SU-DHL-6 (cell line): ENCODE data around the gene LNX1.

Source experiments
- H2AFZ ChIP-seq: fragments of 200-600 bp; sonication (generic); 2 replicates; pipeline ENCODE4 v1.6.1; 2014; ENCODE audit warnings: low read depth, mild to moderate bottlenecking, moderate library complexity, mixed read lengths, antibody characterized with exemption, low read length; ENCODE audit not compliant: severe bottlenecking
- H3F3A ChIP-seq: fragments of 200-600 bp; shearing (Covaris generic); 2 replicates; pipeline ENCODE4 v1.6.0; 2016; ENCODE audit warnings: antibody characterized with exemption, mild to moderate bottlenecking; ENCODE audit not compliant: insufficient read depth
- H3K27ac ChIP-seq: fragments of 200-600 bp; sonication (generic); 2 replicates; pipeline ENCODE4 v1.5.1; 2016; ENCODE audit warnings: low read depth, mild to moderate bottlenecking, low read length, moderate library complexity, mixed read lengths
- H3K27me3 ChIP-seq: fragments of 200-600 bp; sonication (generic), shearing (Covaris generic); 2 replicates; pipeline ENCODE4 v1.6.0; 2014; ENCODE audit warnings: mild to moderate bottlenecking, low read length
- H3K36me3 ChIP-seq: fragments of 200-600 bp; sonication (generic); 2 replicates; pipeline ENCODE4 v1.6.1; 2014; ENCODE audit warnings: mild to moderate bottlenecking, low read length, mixed read lengths
- H3K4me2 ChIP-seq: fragments of 300-600, 200-600 bp; shearing (Covaris generic), sonication (generic); 2 replicates; pipeline ENCODE4 v1.6.0; 2014; ENCODE audit warnings: low read length, low read depth, mild to moderate bottlenecking; ENCODE audit not compliant: poor library complexity, severe bottlenecking
- H3K4me3 ChIP-seq: fragments of 200-600 bp; sonication (generic); 2 replicates; pipeline ENCODE4 v1.5.1; 2014; ENCODE audit warnings: antibody characterized with exemption, low read length, mild to moderate bottlenecking, mixed read lengths; ENCODE audit not compliant: insufficient read depth, poor library complexity, severe bottlenecking
- H3K79me2 ChIP-seq: fragments of 200-600 bp; sonication (generic); 2 replicates; pipeline ENCODE4 v1.6.1; 2014; ENCODE audit warnings: mild to moderate bottlenecking, low read length, moderate library complexity; ENCODE audit not compliant: insufficient read depth
- H3K9ac ChIP-seq: fragments of 200-600 bp; sonication (generic); 2 replicates; pipeline ENCODE4 v1.7.0; 2014; ENCODE audit warnings: mild to moderate bottlenecking, low read length
- H3K9me2 ChIP-seq: fragments of 200-600 bp; sonication (generic); replicated peaks from 2 replicates; pipeline ENCODE4 v1.6.1; 2014; ENCODE audit warnings: low read length; ENCODE audit not compliant: insufficient read depth
- H3K9me3 ChIP-seq: fragments of 200-600 bp; sonication (generic); 2 replicates; pipeline ENCODE4 v1.6.1; 2014; ENCODE audit warnings: low read length, mixed read lengths; ENCODE audit not compliant: insufficient read depth
- H4K20me1 ChIP-seq: fragments of 200-600 bp; sonication (generic); 2 replicates; pipeline ENCODE4 v1.6.1; 2014; ENCODE audit warnings: low read depth, mild to moderate bottlenecking, antibody characterized with exemption, low read length, moderate library complexity, mixed read lengths
- CTCF ChIP-seq: fragments of 200-600 bp; sonication (generic); IDR thresholded peaks from one replicate; pipeline ENCODE4 v1.5.1; 2017; ENCODE audit warnings: antibody characterized with exemption, mild to moderate bottlenecking, low read length, moderate library complexity; ENCODE audit not compliant: insufficient read depth, poor library complexity, severe bottlenecking
- EZH2phosphoT487 ChIP-seq: fragments of 200-600 bp; sonication (generic), shearing (Covaris generic); conservative IDR thresholded peaks from 2 replicates; pipeline ENCODE4 v1.6.1; 2018; ENCODE audit warnings: mild to moderate bottlenecking, antibody characterized with exemption, low read length, moderate library complexity, mixed read lengths

LNX1 gene

GRCh38 chr4:53534684-53535083 is 56.6 kb downstream of the LNX1 start:
- Histone ChIP-seq H3K36me3 (no peaks in the 10 kb centered on the region), H2AFZ (no peak overlapping the region), H3K9ac (no peak overlapping the region), H3K9me3 (no peaks in the 10 kb centered on the region), H3F3A (no peaks in the 10 kb centered on the region), H3K9me2 (no peaks in the 10 kb centered on the region), H3K4me3 (no peak overlapping the region), H4K20me1 (no peaks in the 10 kb centered on the region), H3K27me3 (no peaks in the 10 kb centered on the region), H3K79me2 (no peaks in the 10 kb centered on the region), H3K27ac (no peak overlapping the region), H3K4me2 (no peak overlapping the region)
- TF ChIP-seq EZH2phosphoT487, result no peak
- TF ChIP-seq CTCF, result no peak

- Histone ChIP-seq H4K20me1 (no peaks in the 10 kb centered on the region), H3K27me3 (no peaks in the 10 kb centered on the region), H3F3A (no peaks in the 10 kb centered on the region), H3K4me2 (no peak overlapping the region), H3K27ac (no peak overlapping the region), H3K36me3 (no peaks in the 10 kb centered on the region), H3K9me3 (no peaks in the 10 kb centered on the region), H2AFZ (no peak overlapping the region), H3K9me2 (no peaks in the 10 kb centered on the region), H3K4me3 (no peak overlapping the region), H3K9ac (no peak overlapping the region), H3K79me2 (no peaks in the 10 kb centered on the region)
- TF ChIP-seq EZH2phosphoT487, result no peak
- no peak for TF ChIP-seq CTCF
These were observed 58.8 kb downstream of the LNX1 start for GRCh38 chr4:53532521-53532920.

GRCh38 chr4:53531585-53532224 is 59.6 kb downstream of the LNX1 start:
- Histone ChIP-seq H3K9ac (no peak overlapping the region), H3K79me2 (no peaks in the 10 kb centered on the region), H3F3A (no peaks in the 10 kb centered on the region), H4K20me1 (no peaks in the 10 kb centered on the region), H3K4me2 (no peak overlapping the region), H3K4me3 (no peak overlapping the region), H3K27ac (no peak overlapping the region), H3K9me3 (no peaks in the 10 kb centered on the region), H3K9me2 (no peaks in the 10 kb centered on the region), H3K36me3 (no peaks in the 10 kb centered on the region), H3K27me3 (no peaks in the 10 kb centered on the region), H2AFZ (no peak overlapping the region)
- TF ChIP-seq CTCF (no peak), EZH2phosphoT487 (no peak)
